ENCODE measurements around the gene ELOVL3.

Gene ELOVL3

DNA sequence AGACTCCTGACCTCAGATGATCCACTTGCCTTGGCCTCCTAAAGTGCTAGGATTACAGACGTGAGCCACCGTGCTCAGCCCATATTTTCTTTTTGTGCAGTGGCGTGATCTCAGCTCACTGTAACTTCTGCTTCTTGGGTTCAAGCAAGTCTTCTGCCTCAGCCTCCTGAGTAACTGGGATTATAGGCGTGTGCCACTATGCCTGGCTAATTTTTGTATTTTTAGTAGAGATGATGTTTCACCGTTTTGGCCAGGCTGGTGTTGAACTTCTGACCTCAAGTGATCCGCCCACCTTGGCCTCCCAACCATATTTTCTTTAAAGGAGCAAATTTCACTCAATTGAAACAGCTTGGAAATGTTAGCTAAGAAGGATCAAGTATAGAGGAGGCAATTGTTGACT, 35.7 kb downstream of the ELOVL3 start:
- no peak for DNase-seq (ENCODE audit: low spot score)

GRCh38 chr10:102262744-102263370, 36.8 kb downstream of the ELOVL3 start:
- DNase-seq (ENCODE audit: low spot score): no peak
- TF ChIP-seq, protein P1, sequence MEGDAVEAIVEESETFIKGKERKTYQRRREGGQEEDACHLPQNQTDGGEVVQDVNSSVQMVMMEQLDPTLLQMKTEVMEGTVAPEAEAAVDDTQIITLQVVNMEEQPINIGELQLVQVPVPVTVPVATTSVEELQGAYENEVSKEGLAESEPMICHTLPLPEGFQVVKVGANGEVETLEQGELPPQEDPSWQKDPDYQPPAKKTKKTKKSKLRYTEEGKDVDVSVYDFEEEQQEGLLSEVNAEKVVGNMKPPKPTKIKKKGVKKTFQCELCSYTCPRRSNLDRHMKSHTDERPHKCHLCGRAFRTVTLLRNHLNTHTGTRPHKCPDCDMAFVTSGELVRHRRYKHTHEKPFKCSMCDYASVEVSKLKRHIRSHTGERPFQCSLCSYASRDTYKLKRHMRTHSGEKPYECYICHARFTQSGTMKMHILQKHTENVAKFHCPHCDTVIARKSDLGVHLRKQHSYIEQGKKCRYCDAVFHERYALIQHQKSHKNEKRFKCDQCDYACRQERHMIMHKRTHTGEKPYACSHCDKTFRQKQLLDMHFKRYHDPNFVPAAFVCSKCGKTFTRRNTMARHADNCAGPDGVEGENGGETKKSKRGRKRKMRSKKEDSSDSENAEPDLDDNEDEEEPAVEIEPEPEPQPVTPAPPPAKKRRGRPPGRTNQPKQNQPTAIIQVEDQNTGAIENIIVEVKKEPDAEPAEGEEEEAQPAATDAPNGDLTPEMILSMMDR (IDR thresholded peaks at IDR 0.05; ENCODE audit: extremely low read depth, missing control alignments): no peak

More for the DNA sequence above, 35.7 kb downstream of the ELOVL3 start:
- TF ChIP-seq, protein P1 (IDR thresholded peaks at IDR 0.05; ENCODE audit: extremely low read depth, missing control alignments): no peak

- no peak for DNase-seq (ENCODE audit: low spot score)
- TF ChIP-seq, protein P1 (IDR thresholded peaks at IDR 0.05; ENCODE audit: extremely low read depth, missing control alignments): no peak
Measured at GRCh38 chr10:102264371-102264770, 38.3 kb downstream of the ELOVL3 start.

DNA sequence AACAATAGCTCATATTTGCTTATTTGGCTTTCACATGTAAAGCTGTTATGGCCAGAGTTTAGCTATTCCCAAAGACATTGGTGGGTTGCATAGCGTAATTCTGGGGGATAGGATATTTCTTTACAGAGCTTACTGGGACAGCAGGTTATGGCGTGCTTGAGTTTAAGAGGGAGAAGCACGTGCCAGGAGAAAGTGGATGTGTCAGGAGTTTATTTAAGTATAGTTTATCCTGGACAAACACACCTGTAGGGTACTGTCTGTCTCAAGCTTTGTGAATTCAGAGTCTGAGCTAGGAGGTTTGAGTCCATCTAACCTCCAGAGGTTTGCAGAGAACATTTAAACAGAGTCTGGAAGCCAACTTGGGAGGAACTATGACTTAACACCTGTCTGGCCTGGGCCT, 40.6 kb downstream of the ELOVL3 start:
- TF ChIP-seq, protein P1 (IDR thresholded peaks at IDR 0.05; ENCODE audit: extremely low read depth, missing control alignments): no peak

GRCh38 chr10:102267748-102268147, 41.6 kb downstream of the ELOVL3 start:
- TF ChIP-seq, protein P1 (IDR thresholded peaks at IDR 0.05; ENCODE audit: extremely low read depth, missing control alignments): no peak
- DNase-seq (ENCODE audit: low spot score): no peak

More for the DNA sequence above, 40.6 kb downstream of the ELOVL3 start:
- DNase-seq (ENCODE audit: low spot score): no peak

- DNase-seq (ENCODE audit: low spot score): no peak
- TF ChIP-seq, protein P1 (IDR thresholded peaks at IDR 0.05; ENCODE audit: extremely low read depth, missing control alignments): no peak
Measured at GRCh38 chr10:102268375-102268888, 42.3 kb downstream of the ELOVL3 start.

- DNase-seq (ENCODE audit: low spot score): no peak
- TF ChIP-seq, protein P1 (IDR thresholded peaks at IDR 0.05; ENCODE audit: extremely low read depth, missing control alignments): no peak
Measured at GRCh38 chr10:102269017-102269416, 42.9 kb downstream of the ELOVL3 start.

All from GM20000 (cell line).